Stimulated activated CD4-positive, alpha-beta T cell treated with anti-CD3 and anti-CD28 coated beads, Interleukin-2, amount 100 ng/mL, for 48 hours (primary cell): ENCODE data around the gene SLFN5.
A peak's percentile ranks its signal among the peaks of the same experiment; 100 is the strongest.
"Not testable (repeated sequence)": the region's sequence is repeated elsewhere in the genome, so short reads cannot be mapped to it uniquely, and the experiment has no call there.

Experiments
- DNase-seq, 2 donors: peaks; one replicate each; pipeline ENCODE4 v3.0.0-alpha.2; 2020

SLFN5 gene

GRCh38 chr17:35243561-35244340 lies 879 bp downstream of the SLFN5 start:
- peak; percentile 47 to 50 for DNase-seq

GRCh38 chr17:35244341-35245195 lies 1.7 kb downstream of the SLFN5 start:
- DNase-seq, result peak; percentile 81 to 82

- no peak for DNase-seq
Measured at GRCh38 chr17:35245196-35245486, 2.3 kb downstream of the SLFN5 start.

GRCh38 chr17:35252651-35253050 lies 9.8 kb downstream of the SLFN5 start:
- DNase-seq, result no peak

- no peak for DNase-seq
Measured at GRCh38 chr17:35254107-35254773, 11.4 kb downstream of the SLFN5 start.

DNA sequence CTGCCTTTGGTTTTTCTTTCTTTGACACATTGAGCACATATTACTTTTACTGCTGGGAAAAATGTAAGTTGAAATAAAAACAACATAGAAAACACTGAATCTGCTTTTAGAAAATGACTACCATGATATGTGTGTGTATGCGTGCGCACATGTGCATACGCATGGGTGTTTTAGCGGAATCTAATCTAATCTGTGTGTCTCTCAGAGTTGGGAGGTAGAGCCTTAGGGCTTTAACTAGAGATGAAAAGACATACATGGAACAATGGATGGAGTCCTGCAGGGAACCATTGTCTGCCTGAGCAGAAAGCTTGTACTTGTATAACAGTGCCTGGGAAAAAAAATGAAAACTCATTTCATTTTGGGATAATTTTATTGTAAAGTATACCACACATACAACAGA lies 12.4 kb downstream of the SLFN5 start:
- DNase-seq, result no peak

DNA sequence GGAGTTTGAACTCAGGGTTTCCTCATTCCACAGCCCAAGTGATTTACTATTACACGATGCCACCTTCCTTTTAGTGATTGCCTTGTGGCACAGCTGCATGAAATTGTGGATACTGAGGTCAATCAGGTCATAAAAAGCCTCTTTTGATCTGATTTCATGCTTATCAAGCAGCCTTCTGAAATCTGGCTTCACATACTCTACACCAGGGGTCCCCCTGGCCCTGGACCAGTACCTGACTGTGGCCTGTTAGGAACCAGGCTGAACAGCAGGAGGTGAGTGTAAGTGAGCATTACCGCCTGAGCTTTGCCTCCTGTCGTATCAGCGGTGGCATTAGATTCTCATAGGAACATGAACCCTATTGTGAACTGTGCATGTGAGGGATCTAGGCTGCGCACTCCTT lies 13.8 kb downstream of the SLFN5 start:
- DNase-seq, result no peak

DNA sequence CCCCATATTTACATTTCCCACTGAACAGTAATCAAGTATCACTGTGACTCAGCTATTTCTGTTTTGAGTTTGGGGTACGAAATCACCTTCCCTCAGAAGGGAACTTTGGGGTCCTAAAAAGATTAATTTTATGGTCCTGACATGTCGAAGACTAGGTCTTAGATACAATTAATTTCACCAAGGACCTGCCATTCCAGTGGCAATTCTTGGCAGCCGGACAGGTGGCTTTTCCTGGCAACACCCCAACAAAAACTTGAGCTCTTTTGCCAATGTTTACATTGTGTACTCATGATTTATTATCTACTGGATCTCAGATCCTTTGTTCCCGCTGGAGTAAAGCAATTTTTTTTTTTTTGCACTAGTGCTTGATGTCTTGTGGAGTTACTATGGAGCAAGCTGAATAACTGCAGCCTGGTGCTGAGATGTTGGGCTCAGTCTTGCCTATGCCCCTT lies 14.4 kb downstream of the SLFN5 start:
- DNase-seq, result no peak

- no peak for DNase-seq
Measured at GRCh38 chr17:35259001-35259400, 16.1 kb downstream of the SLFN5 start.

- DNase-seq, result no peak
Measured at GRCh38 chr17:35265071-35265470, 22.2 kb downstream of the SLFN5 start.

DNA sequence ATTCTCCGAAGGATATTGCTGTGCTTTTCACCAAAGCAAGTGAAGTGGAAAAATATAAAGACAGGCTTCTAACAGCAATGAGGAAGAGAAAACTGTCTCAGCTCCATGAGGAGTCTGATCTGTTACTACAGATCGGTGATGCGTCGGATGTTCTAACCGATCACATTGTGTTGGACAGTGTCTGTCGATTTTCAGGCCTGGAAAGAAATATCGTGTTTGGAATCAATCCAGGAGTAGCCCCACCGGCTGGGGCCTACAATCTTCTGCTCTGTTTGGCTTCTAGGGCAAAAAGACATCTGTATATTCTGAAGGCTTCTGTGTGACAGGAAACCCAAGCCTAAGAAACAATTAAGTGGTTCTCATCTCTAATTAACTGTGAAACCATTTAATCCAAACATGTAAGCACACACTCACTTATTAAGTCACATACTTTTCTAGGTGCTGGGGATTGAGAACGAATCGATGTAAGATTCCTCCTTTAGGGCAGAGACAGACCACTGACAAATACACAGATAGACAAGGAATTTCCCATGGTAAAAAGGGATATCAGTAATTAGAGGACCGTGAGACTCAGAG lies 22.8 kb downstream of the SLFN5 start:
- DNase-seq, result no peak

GRCh38 chr17:35274167-35275066 lies 31.5 kb downstream of the SLFN5 start:
- not testable (repeated sequence) for DNase-seq

DNA sequence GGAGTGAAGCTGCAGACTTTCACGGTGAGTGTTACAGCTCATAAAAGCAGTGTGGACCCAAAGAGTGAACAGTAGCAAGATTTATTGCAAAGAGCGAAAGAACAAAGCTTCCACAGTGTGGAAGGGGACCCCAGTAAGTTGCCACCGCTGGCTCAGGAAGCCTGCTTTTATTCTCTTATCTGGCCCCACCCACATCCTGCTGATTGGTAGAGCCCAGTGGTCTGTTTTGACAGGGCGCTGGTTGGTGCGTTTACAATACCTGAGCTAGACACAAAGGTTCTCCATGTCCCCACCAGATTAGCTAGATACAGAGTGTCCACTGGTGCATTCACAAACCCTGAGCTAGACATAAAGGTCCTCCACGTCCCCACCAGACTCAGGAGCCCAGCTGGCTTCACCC lies 35.6 kb downstream of the SLFN5 start:
- not testable (repeated sequence) for DNase-seq

DNA sequence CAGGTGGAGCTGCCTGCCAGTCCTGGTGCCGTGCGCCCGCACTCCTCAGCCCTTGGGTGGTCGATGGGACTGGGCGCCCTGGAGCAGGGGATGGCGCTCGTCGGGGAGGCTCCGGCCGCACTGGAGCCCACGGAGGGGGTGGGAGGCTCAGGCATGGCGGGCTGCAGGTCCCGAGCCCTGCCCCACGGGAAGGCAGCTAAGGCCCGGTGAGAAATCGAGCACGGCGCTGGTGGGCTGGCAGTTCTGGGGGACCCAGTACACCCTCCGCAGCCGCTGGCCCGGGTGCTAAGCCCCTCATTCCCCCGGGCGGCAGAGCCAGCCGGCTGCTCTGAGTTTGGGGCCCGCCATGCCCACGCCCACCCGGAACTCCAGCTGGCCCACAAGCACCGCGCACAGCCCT lies 36.0 kb downstream of the SLFN5 start:
- not testable (repeated sequence) for DNase-seq

GRCh38 chr17:35283767-35284166 lies 40.9 kb downstream of the SLFN5 start:
- DNase-seq, result no peak

DNA sequence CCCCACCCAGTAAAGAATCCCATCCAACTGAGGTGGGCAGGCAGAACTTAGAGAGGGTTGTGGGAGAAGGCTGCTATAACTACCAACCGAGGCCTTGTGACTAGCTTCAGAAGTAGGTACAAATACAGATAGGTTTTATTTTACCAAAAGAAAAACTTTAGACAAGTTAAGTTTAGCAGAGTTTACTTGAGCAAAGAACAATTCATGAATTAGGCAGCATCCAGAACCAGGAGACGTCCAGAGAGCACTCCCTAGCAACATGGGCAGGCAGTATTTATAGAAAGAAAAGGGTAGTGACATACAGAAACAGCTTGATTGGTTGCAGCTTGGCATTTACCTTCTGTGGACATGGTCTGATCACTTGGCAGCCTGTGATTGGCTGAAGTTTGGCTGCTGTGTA lies 42.1 kb downstream of the SLFN5 start:
- no peak for DNase-seq

GRCh38 chr17:35286120-35286781 lies 43.4 kb downstream of the SLFN5 start:
- DNase-seq, result no peak

GRCh38 chr17:35287286-35287811 lies 44.5 kb downstream of the SLFN5 start:
- no peak for DNase-seq

DNA sequence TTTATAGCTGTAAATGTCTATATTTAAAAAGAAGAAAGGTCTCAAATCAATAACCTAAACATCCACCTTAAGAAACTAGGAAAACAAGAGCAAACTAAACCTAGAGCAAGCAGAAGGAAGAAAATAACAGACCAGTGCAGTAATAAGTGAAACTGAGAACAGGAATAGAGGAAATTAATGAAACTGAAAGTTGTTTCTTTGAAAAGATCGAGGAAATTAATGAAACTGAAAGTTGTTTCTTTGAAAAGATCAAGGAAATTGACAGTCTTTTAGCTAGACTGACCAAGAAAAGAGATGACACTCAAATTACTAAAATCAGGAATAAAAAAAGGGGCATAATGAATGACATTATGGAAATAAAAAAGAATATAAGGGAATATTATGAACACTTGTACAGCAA lies 46.4 kb downstream of the SLFN5 start:
- DNase-seq, result no peak

- DNase-seq, result no peak
Measured at GRCh38 chr17:35291802-35292201, 48.9 kb downstream of the SLFN5 start.

DNA sequence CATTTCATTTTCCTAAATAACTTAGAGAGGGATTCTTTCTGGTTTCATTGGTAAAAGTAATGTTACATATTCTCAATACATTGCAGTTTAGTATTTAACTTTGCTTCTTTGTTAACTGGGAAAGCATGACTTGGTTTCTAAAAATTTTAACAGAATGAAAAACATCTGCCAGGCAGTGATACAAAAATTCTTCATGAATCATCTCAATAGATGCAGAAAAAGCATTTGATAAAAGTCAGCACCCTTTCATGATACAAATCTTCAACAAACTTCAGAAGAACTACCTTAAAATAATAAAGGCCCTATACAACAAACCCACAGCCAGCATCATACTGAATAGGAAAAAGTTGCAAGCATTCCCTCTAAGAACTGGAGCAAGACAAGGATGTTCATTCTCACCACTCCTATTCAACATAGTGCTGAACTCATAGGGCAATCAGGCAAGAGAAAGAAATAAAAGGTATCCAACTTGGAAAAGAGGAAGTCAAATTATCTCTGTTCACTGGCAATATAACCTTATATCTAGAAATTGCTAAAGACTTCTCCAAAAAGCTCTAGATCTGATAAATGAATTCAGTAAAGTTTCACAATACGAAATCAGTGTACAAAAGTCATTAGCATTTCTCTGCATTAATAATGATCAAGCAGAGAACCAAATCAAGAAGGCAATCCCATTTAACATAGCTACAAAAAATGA lies 50.4 kb downstream of the SLFN5 start:
- no peak for DNase-seq
